ENCODE results near the gene EML4.

- no peak for TF ChIP-seq CTCF (conservative IDR thresholded peaks at IDR 0.05; ENCODE audit: low read length)
- TF ChIP-seq EZH2phosphoT487 (IDR thresholded peaks at IDR 0.05; ENCODE audit: borderline replicate concordance) = no peak
Observed at GRCh38 chr2:42317486-42317885, 148.3 kb downstream of the EML4 start.
